GM19397 (cell line): ENCODE results near the gene SLC37A4.
"Not testable (repeated sequence)": the region's sequence is repeated elsewhere in the genome, so short reads cannot be mapped to it uniquely, and the experiment has no call there.

Experiments used
- ATAC-seq: cut with Tn5 transposase; IDR thresholded peaks from one replicate; pipeline ENCODE4 v1.9.1; 2021; ENCODE audit warnings: mild to moderate bottlenecking, moderate library complexity; ENCODE audit not compliant: unreplicated experiment

The SLC37A4 gene

DNA sequence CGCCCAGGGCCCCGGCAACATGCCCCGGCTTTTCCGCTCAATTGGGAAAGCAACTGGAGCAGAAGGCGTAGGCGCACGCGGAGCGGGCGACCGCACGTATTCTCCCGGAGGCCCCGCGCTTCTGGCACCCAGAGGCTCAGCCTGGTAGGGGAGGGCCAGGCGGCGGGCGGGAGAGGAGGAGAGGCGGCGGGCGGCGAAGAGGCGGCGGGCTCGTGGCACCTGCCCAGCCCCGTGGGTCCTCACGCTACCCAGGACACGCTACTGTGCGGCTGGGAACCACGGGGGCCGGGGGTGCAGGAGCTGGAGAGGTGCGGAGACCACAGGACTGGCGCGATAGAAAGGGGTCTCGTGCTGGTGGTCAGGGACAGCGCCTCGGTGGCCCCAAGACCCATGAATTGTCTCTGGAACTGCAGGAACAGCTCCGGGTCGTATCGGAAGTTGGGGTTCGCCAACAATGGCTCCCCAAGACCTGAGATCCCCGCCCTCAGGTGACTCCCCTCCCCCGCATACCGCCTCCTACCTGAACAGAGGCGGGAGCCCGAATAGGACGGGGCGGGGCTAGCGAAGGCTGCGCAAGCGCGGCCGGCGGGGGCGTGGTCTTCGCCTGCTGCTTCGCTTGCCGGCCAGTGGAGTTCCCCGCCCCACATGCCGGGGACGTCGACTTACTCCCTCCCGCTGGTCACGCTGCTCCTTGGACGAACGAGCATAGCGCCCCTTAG is at the start of gene SLC37A4:
TSS of gene SLC37A4 (minus strand) at position 549 of the 719 bp plus-strand sequence.
- ATAC-seq, result peak; percentile 80

DNA sequence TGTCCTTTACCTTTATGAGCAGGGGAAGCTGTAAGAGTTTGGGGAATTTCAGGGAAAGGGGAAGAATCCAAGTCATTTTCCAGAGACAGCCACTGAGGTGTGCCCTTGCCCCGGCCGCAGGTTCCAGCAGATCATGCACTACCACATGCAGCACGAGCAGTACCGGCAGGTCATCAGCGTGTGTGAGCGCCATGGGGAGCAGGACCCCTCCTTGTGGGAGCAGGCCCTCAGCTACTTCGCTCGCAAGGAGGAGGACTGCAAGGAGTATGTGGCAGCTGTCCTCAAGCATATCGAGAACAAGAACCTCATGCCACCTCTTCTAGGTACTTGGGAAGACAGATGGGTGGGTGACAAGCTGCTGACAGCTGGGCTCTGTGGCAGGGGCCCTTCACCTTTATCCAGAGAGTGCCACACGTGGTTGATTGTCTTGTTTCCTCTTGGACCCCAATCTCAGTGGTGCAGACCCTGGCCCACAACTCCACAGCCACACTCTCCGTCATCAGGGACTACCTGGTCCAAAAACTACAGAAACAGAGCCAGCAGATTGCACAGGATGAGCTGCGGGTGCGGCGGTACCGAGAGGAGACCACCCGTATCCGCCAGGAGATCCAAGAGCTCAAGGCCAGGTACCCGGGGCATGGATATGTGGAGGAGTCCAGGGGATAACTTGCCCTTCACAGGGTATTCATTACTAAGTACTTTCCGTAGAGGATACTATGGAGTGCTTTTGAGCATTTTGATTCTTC is 48.2 kb upstream of the SLC37A4 start:
- no peak for ATAC-seq

DNA sequence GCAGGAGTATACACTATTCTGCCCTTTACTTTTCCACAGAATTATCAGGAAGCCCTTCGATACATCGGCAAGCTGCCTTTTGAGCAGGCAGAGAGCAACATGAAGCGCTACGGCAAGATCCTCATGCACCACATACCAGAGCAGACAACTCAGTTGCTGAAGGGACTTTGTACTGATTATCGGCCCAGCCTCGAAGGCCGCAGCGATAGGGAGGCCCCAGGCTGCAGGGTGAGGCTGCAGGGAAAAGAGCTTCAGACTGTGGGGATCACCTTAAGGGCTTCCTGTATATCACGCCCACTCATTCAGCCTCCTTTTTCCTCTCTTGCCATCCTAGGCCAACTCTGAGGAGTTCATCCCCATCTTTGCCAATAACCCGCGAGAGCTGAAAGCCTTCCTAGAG is 47.2 kb upstream of the SLC37A4 start:
- no peak for ATAC-seq

DNA sequence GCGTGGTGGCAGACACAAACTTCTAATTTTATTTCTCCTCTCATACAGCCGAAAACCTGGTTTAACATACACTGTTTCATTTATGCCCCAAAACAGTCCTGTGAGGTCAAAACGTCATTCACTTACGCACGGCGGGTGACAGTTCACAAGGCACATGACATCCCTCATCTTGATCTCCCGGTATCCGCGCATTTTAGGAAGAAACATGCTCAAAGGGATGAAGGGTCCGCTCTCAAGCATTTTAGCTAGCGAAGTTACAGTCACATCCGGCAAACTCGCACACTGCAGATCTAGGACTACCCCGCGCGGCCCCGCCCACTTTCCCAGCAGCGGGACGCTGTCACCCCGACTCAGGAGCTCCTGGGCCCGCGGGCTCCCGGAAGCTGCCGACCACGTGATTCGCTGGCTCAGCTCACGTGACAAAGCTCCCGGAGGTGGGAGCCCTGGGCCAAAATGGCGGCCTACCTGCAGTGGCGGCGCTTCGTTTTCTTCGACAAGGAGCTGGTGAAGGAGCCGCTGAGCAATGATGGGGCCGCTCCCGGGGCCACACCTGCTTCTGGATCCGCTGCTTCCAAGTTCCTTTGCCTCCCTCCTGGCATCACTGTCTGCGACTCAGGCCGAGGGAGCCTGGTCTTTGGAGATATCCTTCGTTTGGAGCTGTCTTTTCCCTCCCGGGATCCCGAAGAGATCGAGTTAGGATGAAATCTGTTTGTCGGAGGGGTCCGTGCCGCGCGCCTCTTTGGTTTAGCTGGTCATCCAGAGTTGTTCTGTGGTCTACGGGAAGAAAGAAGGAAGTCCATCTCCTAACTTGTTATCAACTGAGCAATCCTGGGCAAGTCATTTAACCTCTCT is 36.9 kb upstream of the SLC37A4 start, which contains the start of gene VPS11:
TSS of gene VPS11 (plus strand) at position 448 of the 852 bp plus-strand sequence. CDS start at position 454, 6 bp downstream.
- peak; percentile 92 for ATAC-seq

GRCh38 chr11:119065369-119065768 is 34.7 kb upstream of the SLC37A4 start:
- no peak for ATAC-seq

- no peak for ATAC-seq
Measured at GRCh38 chr11:119062779-119063178, 32.1 kb upstream of the SLC37A4 start.

- ATAC-seq, result no peak
Measured at GRCh38 chr11:119061256-119061655, 30.6 kb upstream of the SLC37A4 start.

GRCh38 chr11:119059128-119059527 is 28.5 kb upstream of the SLC37A4 start:
- not testable (repeated sequence) for ATAC-seq

GRCh38 chr11:119057000-119057769 is 26.5 kb upstream of the SLC37A4 start, which contains the start of gene HYOU1:
TSS of gene HYOU1 (minus strand) at chr11:119057205. CDS start at chr11:119056160, 1,045 bp downstream.
- peak; percentile 91 for ATAC-seq

GRCh38 chr11:119056421-119056999 is 25.8 kb upstream of the SLC37A4 start:
- peak; percentile 11 for ATAC-seq

GRCh38 chr11:119055901-119056300 is 25.2 kb upstream of the SLC37A4 start:
- no peak for ATAC-seq

DNA sequence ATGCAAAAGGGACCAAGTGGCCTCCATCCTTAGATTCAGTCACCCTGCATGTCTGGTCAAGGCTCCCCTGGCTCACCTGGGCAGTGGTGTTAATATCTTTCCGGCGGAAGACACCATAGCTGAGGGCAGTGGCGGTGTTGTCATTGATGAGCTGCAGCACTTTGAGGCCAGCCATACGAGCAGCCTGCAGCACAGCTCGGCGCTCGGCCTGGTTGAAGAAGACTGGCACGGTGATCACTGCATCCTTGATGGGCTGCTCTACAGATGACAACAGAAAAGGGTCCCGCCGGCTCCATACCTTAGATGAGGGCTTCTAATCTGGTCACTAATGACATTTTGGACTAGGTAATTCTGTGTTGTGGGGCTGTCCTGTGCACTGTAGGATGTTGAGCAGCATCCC is 23.7 kb upstream of the SLC37A4 start:
- no peak for ATAC-seq

DNA sequence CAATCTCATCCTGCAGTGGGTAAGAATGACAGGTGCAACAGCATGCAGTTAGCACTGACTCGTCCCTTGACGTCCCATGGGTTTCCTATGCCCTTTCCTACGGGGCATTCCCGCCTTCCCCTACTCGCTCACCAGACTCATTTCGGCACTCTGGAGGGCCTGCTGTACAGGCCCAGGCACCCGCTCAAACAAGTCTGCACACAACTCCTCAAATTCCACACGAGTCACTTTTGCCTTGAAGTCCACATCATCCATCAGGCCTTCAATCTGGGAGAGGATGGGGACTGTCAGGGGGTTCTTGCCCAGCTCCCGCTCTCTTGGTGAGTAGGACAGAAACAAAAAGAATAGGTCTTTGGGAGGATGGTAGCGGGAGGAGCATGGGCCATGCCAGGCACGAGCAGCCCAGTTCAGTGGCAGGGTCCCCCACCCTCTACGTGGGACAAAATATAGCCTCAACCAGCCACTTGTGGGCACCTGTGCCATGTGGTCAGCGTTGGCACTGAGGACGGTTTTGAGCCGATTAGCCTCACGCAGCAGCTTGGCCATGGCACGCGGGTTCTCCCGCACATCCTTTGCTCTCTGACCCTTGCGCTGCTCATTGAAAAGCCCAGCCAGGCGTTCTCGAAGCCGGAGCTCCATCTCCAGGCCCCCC is 21.6 kb upstream of the SLC37A4 start:
- no peak for ATAC-seq

GRCh38 chr11:119051440-119052162 is 20.9 kb upstream of the SLC37A4 start:
- peak; percentile 46 for ATAC-seq

DNA sequence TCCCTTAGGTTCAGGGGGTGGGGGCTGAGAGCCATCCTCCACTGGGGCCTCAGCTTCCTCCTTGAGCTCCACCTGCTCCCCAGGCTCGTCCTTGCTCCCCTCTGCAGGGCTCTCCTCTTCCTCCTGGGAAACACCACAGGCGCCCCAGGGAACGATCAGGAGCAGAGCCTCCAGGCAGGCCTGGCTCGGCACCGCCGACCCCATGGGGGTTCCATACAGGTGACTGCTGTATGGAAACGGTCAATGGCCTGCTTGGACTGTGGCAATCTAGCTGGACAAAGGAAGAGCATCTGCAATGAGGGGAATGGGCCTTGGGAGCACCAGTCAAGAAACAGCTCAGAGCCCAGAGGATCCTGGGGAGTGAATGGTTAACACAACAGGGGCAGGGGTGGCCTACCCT is 18.4 kb upstream of the SLC37A4 start:
- ATAC-seq, result no peak

GRCh38 chr11:119048644-119049043 is 18.0 kb upstream of the SLC37A4 start:
- ATAC-seq, result no peak

DNA sequence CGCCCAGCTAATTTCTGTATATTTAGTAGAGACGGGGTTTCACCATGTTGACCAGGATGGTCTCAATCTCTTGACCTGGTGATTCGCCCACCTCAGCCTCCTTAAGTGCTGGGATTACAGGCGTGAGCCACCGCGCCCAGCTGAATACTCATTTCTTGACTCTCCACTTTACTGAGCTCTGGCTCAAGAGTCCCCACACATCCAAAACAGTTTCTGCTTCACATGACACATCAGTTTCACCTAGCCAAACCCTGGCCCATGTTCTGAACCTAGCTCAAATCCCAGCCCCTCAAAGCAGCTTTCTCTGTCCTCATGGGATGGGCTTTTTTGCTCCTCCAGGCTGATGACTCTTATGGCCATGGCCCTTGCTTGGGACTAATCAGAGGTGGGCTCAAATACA is 16.5 kb upstream of the SLC37A4 start:
- no peak for ATAC-seq

- ATAC-seq, result no peak
Measured at GRCh38 chr11:119046489-119046888, 15.8 kb upstream of the SLC37A4 start.

- no peak for ATAC-seq
Measured at GRCh38 chr11:119044708-119045107, 14.0 kb upstream of the SLC37A4 start.
